Measurements from ENCODE around the gene AP4S1. TPM values are rescaled to one million over a fixed set of nuclear protein-coding genes. Genes with fewer than 3 reads are reported as not detected.
A peak's percentile ranks its signal among the peaks of the same experiment; 100 is the strongest.

AP4S1 gene
- total and polyA plus RNA-seq, 4 donors = 5.4 to 10.7 (median 7.3) TPM

GRCh38 chr14:31068235-31068634, 42.8 kb downstream of the AP4S1 start:
- Histone ChIP-seq H3K36me3 (ENCODE audit: control insufficient read depth in 4 of 4, insufficient read depth in 4 of 4, low read length in 4 of 4) (peaks cover 0 to 4% (median 1%) of the 10 kb centered on the region in 4 donors), H3K9ac (ENCODE audit: insufficient read depth in 1 of 2, low read length in 2 of 2) (no peak overlapping the region), H3K9me3 (ENCODE audit: control insufficient read depth in 4 of 4, insufficient read depth in 3 of 4, low read length in 3 of 4) (no peaks in the 10 kb centered on the region), H3K27me3 (ENCODE audit: control insufficient read depth in 3 of 3, insufficient read depth in 3 of 3, low read length in 2 of 3) (no peaks in the 10 kb centered on the region), H3K27ac (ENCODE audit: low read depth in 1 of 2, low read length in 1 of 2) (no peak overlapping the region), H3K4me3 (no peak overlapping the region), H3K4me1 (ENCODE audit: control insufficient read depth in 5 of 5, insufficient read depth in 5 of 5, low read length in 5 of 5) (no peaks in the 10 kb centered on the region)
- ATAC-seq (ENCODE audit: insufficient read depth, low FRiP score) (peak; percentile 77), DNase-seq (peak in 2 of 3 donors; percentile 9 to 53)
- TF ChIP-seq CTCF (IDR thresholded peaks at IDR 0.05; ENCODE audit: control extremely low read depth, extremely low read depth) = no peak
- WGBS, 2 donors = 34 to 46% methylated on average over 1 of the region's 1 CpG

GRCh38 chr14:31069343-31069742, 43.9 kb downstream of the AP4S1 start:
- Histone ChIP-seq H3K9me3 (ENCODE audit: control insufficient read depth in 4 of 4, insufficient read depth in 3 of 4, low read length in 3 of 4) (no peaks in the 10 kb centered on the region), H3K9ac (ENCODE audit: insufficient read depth in 1 of 2, low read length in 2 of 2) (no peak overlapping the region), H3K36me3 (ENCODE audit: control insufficient read depth in 4 of 4, insufficient read depth in 4 of 4, low read length in 4 of 4) (peaks cover 0 to 4% (median 2%) of the 10 kb centered on the region in 4 donors), H3K4me1 (ENCODE audit: control insufficient read depth in 5 of 5, insufficient read depth in 5 of 5, low read length in 5 of 5) (no peaks in the 10 kb centered on the region), H3K27ac (ENCODE audit: low read depth in 1 of 2, low read length in 1 of 2) (no peak overlapping the region), H3K4me3 (no peak overlapping the region), H3K27me3 (ENCODE audit: control insufficient read depth in 3 of 3, insufficient read depth in 3 of 3, low read length in 2 of 3) (no peaks in the 10 kb centered on the region)
- TF ChIP-seq CTCF (IDR thresholded peaks at IDR 0.05; ENCODE audit: control extremely low read depth, extremely low read depth) = no peak
- 82 to 94% methylated on average over 3 of the region's 3 CpGs for WGBS, 2 donors
- no peak for ATAC-seq (ENCODE audit: insufficient read depth, low FRiP score)
- DNase-seq = no peak

GRCh38 chr14:31070431-31070830, 45.0 kb downstream of the AP4S1 start:
- no peak overlapping the region for H3K27ac ChIP-seq (ENCODE audit: low read depth in 1 of 2, low read length in 1 of 2)
- WGBS, 2 donors = 92 to 97% methylated on average over 5 of the region's 5 CpGs
- no peak overlapping the region for H3K9ac ChIP-seq (ENCODE audit: insufficient read depth in 1 of 2, low read length in 2 of 2)
- DNase-seq (no peak), ATAC-seq (ENCODE audit: insufficient read depth, low FRiP score) (no peak)
- H3K27me3 ChIP-seq (ENCODE audit: control insufficient read depth in 3 of 3, insufficient read depth in 3 of 3, low read length in 2 of 3) = no peaks in the 10 kb centered on the region
- no peaks in the 10 kb centered on the region for H3K9me3 ChIP-seq (ENCODE audit: control insufficient read depth in 4 of 4, insufficient read depth in 3 of 4, low read length in 3 of 4)
- no peaks in the 10 kb centered on the region for H3K4me1 ChIP-seq (ENCODE audit: control insufficient read depth in 5 of 5, insufficient read depth in 5 of 5, low read length in 5 of 5)
- TF ChIP-seq CTCF (IDR thresholded peaks at IDR 0.05; ENCODE audit: control extremely low read depth, extremely low read depth) = no peak
- no peak overlapping the region for H3K4me3 ChIP-seq
- H3K36me3 ChIP-seq (ENCODE audit: control insufficient read depth in 4 of 4, insufficient read depth in 4 of 4, low read length in 4 of 4) = peaks cover 0 to 7% (median 5%) of the 10 kb centered on the region in 4 donors

GRCh38 chr14:31071151-31071550, 45.7 kb downstream of the AP4S1 start:
- Histone ChIP-seq H3K9me3 (ENCODE audit: control insufficient read depth in 4 of 4, insufficient read depth in 3 of 4, low read length in 3 of 4) (no peaks in the 10 kb centered on the region), H3K4me3 (no peak overlapping the region), H3K36me3 (ENCODE audit: control insufficient read depth in 4 of 4, insufficient read depth in 4 of 4, low read length in 4 of 4) (peaks cover 0 to 9% (median 5%) of the 10 kb centered on the region in 4 donors), H3K4me1 (ENCODE audit: control insufficient read depth in 5 of 5, insufficient read depth in 5 of 5, low read length in 5 of 5) (no peaks in the 10 kb centered on the region), H3K27ac (ENCODE audit: low read depth in 1 of 2, low read length in 1 of 2) (no peak overlapping the region), H3K27me3 (ENCODE audit: control insufficient read depth in 3 of 3, insufficient read depth in 3 of 3, low read length in 2 of 3) (no peaks in the 10 kb centered on the region), H3K9ac (ENCODE audit: insufficient read depth in 1 of 2, low read length in 2 of 2) (no peak overlapping the region)
- no peak for ATAC-seq (ENCODE audit: insufficient read depth, low FRiP score)
- DNase-seq = no peak
- TF ChIP-seq CTCF (IDR thresholded peaks at IDR 0.05; ENCODE audit: control extremely low read depth, extremely low read depth) = no peak
- WGBS, 2 donors = 96 to 97% methylated on average over 2 of the region's 2 CpGs

All from lung (tissue), 12 donors.